ENCODE measurements around the gene MSH4. TPM values are rescaled to one million over a fixed set of nuclear protein-coding genes. Genes with fewer than 3 reads are reported as not detected.

Gene MSH4
- total RNA-seq, 2 experiments from 2014 or later, result 0.14 to 0.27 TPM

Other genes with a start within 250 kb of the MSH4 start
- under 1 TPM; 0.37 to 0.74 TPM for gene SLC44A5, start 185.8 kb upstream of the MSH4 start, total RNA-seq
- 10 to 100 TPM; 37.1 to 38.5 TPM for gene ACADM, start 72.2 kb upstream of the MSH4 start, total RNA-seq
- 100 to 1,000 TPM; 158 to 162 TPM for gene RABGGTB, start 10.6 kb upstream of the MSH4 start, total RNA-seq
- not detected for gene ASB17, start 135.5 kb downstream of the MSH4 start, total RNA-seq

All from activated naive CD4-positive, alpha-beta T cell treated with anti-CD3 and anti-CD28 coated beads for 36 hours (primary cell).